Keratinocyte (primary cell): ENCODE data around the gene NECTIN4. TPM values are rescaled to one million over a fixed set of nuclear protein-coding genes. Genes with fewer than 3 reads are reported as not detected.

ENCODE experiments used
- DNase-seq: peaks from one replicate; pipeline ENCODE4 v3.0.0-alpha.2; 2011; ENCODE audit warnings: low read depth, missing footprints, low spot score
- FAIRE-seq: peaks from 2 replicates; lab custom pipeline; 2011; peaks lifted over from hg19 to GRCh38; lab: Jason Lieb, UNC
- H2AFZ ChIP-seq: 2 replicates; pipeline ENCODE4 v1.6.0; 2012; ENCODE audit warnings: low read length, control low read depth, inconsistent platforms; ENCODE audit not compliant: control insufficient read depth
- H3K27ac ChIP-seq: 2 replicates; pipeline ENCODE4 v1.5.1; 2011; ENCODE audit warnings: low read length; ENCODE audit not compliant: control insufficient read depth, insufficient read depth
- H3K27me3 ChIP-seq: 3 replicates; pipeline ENCODE4 v1.6.0; 2011; ENCODE audit warnings: low read length; ENCODE audit not compliant: control insufficient read depth, insufficient read depth; ENCODE audit errors: extremely low read depth
- H3K36me3 ChIP-seq, 2 experiments: 2 replicates in 1 of 2; 3 replicates in 1 of 2; pipeline ENCODE4 v1.5.1; 2011; ENCODE audit warnings: low read length in 2 of 2, mild to moderate bottlenecking in 1 of 2; ENCODE audit not compliant: control insufficient read depth in 2 of 2, insufficient read depth in 2 of 2; ENCODE audit errors: extremely low read depth in 1 of 2
- H3K4me1 ChIP-seq: 3 replicates; pipeline ENCODE4 v1.5.1; 2011; ENCODE audit warnings: low read length; ENCODE audit not compliant: control insufficient read depth, insufficient read depth; ENCODE audit errors: extremely low read depth
- H3K4me2 ChIP-seq: 3 replicates; pipeline ENCODE4 v1.6.0; 2011; ENCODE audit warnings: low read depth, low read length; ENCODE audit not compliant: control insufficient read depth, insufficient read depth; ENCODE audit errors: extremely low read depth
- H3K4me3 ChIP-seq, 3 experiments: fragments of 200-600 bp in 1 of 3; sonication (generic) in 1 of 3; 2 replicates in 2 of 3; 3 replicates in 1 of 3; pipeline ENCODE4 v1.5.1; 2011 to 2016; ENCODE audit warnings: low read length in 3 of 3, mild to moderate bottlenecking in 3 of 3, control low read depth in 2 of 3, inconsistent platforms in 1 of 3, low read depth in 1 of 3, mixed read lengths in 1 of 3, mixed run types in 1 of 3, moderate library complexity in 1 of 3; ENCODE audit not compliant: control insufficient read depth in 2 of 3, insufficient read depth in 2 of 3; ENCODE audit errors: extremely low read depth in 1 of 3
- H3K79me2 ChIP-seq: 2 replicates; pipeline ENCODE4 v1.6.0; 2012; ENCODE audit warnings: low read length; ENCODE audit not compliant: control insufficient read depth, insufficient read depth
- H3K9ac ChIP-seq: 3 replicates; pipeline ENCODE4 v1.6.0; 2011; ENCODE audit warnings: low read length; ENCODE audit not compliant: control insufficient read depth, insufficient read depth; ENCODE audit errors: extremely low read depth
- H3K9me1 ChIP-seq: 3 replicates; pipeline ENCODE4 v1.6.0; 2011; ENCODE audit warnings: low read length; ENCODE audit not compliant: control insufficient read depth, insufficient read depth; ENCODE audit errors: extremely low read depth
- H3K9me3 ChIP-seq: 2 replicates; pipeline ENCODE4 v1.5.1; 2012; ENCODE audit warnings: low read depth, low read length; ENCODE audit not compliant: control insufficient read depth
- H4K20me1 ChIP-seq: 3 replicates; pipeline ENCODE4 v1.6.0; 2011; ENCODE audit warnings: low read length; ENCODE audit not compliant: control insufficient read depth, insufficient read depth; ENCODE audit errors: extremely low read depth
- EZH2 ChIP-seq: IDR thresholded peaks from one replicate; pipeline ENCODE4 v1.6.1; 2012; ENCODE audit warnings: inconsistent platforms, mild to moderate bottlenecking, low read length, moderate library complexity
- dilution Hi-C: fragments of 300-500 bp; cut with MboI; formaldehyde crosslinking; loops from one replicate; pipeline ENCODE4 v1.7.0; 2020; ENCODE audit warnings: low sequenced_read_pairs; ENCODE audit not compliant: extremely low pct_ligation_motif_present
- polyA plus RNA-seq, 5 experiments: library from polyadenylated mRNA; depleted of rRNA in 3 of 5; stranded (reverse) in 3 of 5; stranded (forward) in 1 of 5; unstranded in 1 of 5; fragments of >200 nt; gene quantifications; 1 replicate in 1 of 5; 2 replicates in 3 of 5; 3 replicates in 1 of 5; pipeline versions ENCODE4 v1.2.1 to v1.2.3, GENCODE V29; 2011 to 2012; ENCODE audit warnings: missing spikeins in 2 of 5, low read depth in 1 of 5, low replicate concordance in 1 of 5
- TF ChIP-seq, protein P1 (sequence below), 3 experiments: IDR thresholded peaks in 1 of 3; conservative IDR thresholded peaks in 1 of 3; optimal IDR thresholded peaks in 1 of 3; 2 replicates in 2 of 3; 3 replicates in 1 of 3; pipeline versions ENCODE3 to v1.5.1; 2011; ENCODE audit warnings: low read length in 3 of 3, mild to moderate bottlenecking in 3 of 3, moderate library complexity in 2 of 3, control low read depth in 1 of 3, inconsistent platforms in 1 of 3; ENCODE audit not compliant: insufficient read depth in 2 of 3; ENCODE audit errors: extremely low read depth in 1 of 3

NECTIN4 gene
- polyA plus RNA-seq, 1 donor (not counting 4 experiments of a cell fraction or from before 2014, with no cell fraction given) = 8.6 TPM

DNA sequence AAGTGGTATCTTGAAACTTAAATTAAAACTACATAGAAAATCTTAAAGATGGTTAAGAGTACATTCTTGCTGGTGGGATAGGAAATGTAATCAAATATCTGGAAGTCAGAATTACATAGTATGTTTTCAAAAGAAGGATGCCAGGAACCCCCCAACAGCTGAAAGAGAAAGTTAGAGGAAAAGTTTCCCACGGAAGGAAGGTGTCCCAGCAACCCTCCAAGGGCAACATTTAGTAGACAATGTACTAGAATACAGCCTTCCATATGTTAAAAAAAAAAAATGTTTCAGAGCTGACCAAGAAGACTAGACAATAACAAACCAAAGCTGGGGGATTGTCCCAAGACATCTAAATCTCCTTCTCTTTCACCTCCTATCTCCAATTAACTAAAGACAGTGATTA, 40.9 kb upstream of the NECTIN4 start:
- dilution Hi-C loops = no loop called here
- H3K4me2 ChIP-seq = no peak overlapping the region
- peaks cover 1 to 21% of the 10 kb centered on the region in 2 experiments for H3K36me3 ChIP-seq
- H3K27me3 ChIP-seq = no peaks in the 10 kb centered on the region
- DNase-seq (no peak), FAIRE-seq (no peak)
- H3K9me1 ChIP-seq = no peaks in the 10 kb centered on the region
- peaks cover 68% of the 10 kb centered on the region for H3K79me2 ChIP-seq
- H3K27ac ChIP-seq = no peak overlapping the region
- TF ChIP-seq, protein P1, sequence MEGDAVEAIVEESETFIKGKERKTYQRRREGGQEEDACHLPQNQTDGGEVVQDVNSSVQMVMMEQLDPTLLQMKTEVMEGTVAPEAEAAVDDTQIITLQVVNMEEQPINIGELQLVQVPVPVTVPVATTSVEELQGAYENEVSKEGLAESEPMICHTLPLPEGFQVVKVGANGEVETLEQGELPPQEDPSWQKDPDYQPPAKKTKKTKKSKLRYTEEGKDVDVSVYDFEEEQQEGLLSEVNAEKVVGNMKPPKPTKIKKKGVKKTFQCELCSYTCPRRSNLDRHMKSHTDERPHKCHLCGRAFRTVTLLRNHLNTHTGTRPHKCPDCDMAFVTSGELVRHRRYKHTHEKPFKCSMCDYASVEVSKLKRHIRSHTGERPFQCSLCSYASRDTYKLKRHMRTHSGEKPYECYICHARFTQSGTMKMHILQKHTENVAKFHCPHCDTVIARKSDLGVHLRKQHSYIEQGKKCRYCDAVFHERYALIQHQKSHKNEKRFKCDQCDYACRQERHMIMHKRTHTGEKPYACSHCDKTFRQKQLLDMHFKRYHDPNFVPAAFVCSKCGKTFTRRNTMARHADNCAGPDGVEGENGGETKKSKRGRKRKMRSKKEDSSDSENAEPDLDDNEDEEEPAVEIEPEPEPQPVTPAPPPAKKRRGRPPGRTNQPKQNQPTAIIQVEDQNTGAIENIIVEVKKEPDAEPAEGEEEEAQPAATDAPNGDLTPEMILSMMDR (optimal IDR thresholded peaks at IDR 0.05 in 1 of 3, IDR thresholded peaks at IDR 0.05 in 1 of 3, conservative IDR thresholded peaks at IDR 0.05 in 1 of 3; ENCODE audit: extremely low read depth in 1 of 3, insufficient read depth in 2 of 3, low read length in 3 of 3) = no peak
- no peak for TF ChIP-seq EZH2
- no peak overlapping the region for H3K9ac ChIP-seq
- no peak overlapping the region for H2AFZ ChIP-seq
- H3K4me3 ChIP-seq = no peak overlapping the region
- no peaks in the 10 kb centered on the region for H3K4me1 ChIP-seq
- no peaks in the 10 kb centered on the region for H3K9me3 ChIP-seq
- H4K20me1 ChIP-seq = no peaks in the 10 kb centered on the region

DNA sequence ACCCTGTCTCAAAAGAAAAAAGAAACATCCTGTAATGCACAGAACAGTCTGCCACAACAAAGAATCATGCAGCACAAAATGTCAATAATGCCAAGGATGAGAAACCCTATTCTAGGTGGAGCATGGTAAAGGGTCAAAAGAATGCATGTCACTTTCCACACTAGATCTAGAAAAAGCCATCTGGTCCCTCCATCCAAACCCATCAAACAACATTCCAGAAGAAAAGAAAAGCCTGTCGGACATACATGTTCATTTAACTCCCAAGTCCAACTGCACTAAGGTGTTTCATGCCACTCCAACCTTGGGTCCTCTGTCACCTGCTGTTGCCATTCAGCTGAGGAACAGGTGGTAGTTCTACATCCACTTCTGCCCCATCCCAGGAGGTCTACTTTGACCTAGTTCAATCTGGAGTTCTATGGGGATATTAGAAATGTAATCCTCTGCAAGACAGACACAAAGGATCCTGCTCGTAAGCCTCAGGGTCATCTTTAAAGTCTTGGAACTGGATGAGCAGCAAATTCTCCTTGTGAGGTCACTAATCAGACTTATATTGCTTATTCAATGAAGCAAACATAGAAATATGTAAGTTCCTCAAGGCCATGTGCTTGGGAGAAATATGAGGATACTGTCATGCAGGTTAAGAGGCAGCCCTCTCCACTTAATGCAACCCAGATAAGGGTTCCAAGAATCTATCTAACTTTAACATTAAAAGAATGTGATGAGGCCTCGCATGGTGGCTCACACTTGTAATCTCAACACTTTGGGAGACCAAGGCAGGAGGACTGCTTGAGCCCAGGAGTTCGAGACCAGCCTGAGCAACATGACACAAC, 39.4 kb upstream of the NECTIN4 start:
- no peaks in the 10 kb centered on the region for H3K4me1 ChIP-seq
- H3K4me3 ChIP-seq = no peak overlapping the region
- H3K36me3 ChIP-seq = peaks cover 5 to 29% of the 10 kb centered on the region in 2 experiments
- DNase-seq = no peak
- TF ChIP-seq, protein P1 (optimal IDR thresholded peaks at IDR 0.05 in 1 of 3, IDR thresholded peaks at IDR 0.05 in 1 of 3, conservative IDR thresholded peaks at IDR 0.05 in 1 of 3; ENCODE audit: extremely low read depth in 1 of 3, insufficient read depth in 2 of 3, low read length in 3 of 3) = no peak
- TF ChIP-seq EZH2 = no peak
- H3K27me3 ChIP-seq = no peaks in the 10 kb centered on the region
- H2AFZ ChIP-seq = no peak overlapping the region
- H3K9me1 ChIP-seq = no peaks in the 10 kb centered on the region
- H3K4me2 ChIP-seq = no peak overlapping the region
- no peaks in the 10 kb centered on the region for H4K20me1 ChIP-seq
- no peak for FAIRE-seq
- dilution Hi-C loops = no loop called here
- H3K9me3 ChIP-seq = no peaks in the 10 kb centered on the region
- H3K79me2 ChIP-seq = peaks cover 58% of the 10 kb centered on the region
- H3K9ac ChIP-seq = no peak overlapping the region
- H3K27ac ChIP-seq = no peak overlapping the region
